H9 (cell line): Measurements from ENCODE around the gene PRLH. TPM values are rescaled to one million over a fixed set of nuclear protein-coding genes. Genes with fewer than 3 reads are reported as not detected.

Source experiments
- DNase-seq: peaks from one replicate; pipeline ENCODE4 v3.0.0-alpha.2; 2017
- H2AFZ ChIP-seq: one replicate; pipeline ENCODE4 v1.6.1; 2013; ENCODE audit warnings: mild to moderate bottlenecking, low read length, control low read depth, moderate library complexity
- H2AK5ac ChIP-seq: 2 replicates; pipeline ENCODE4 v1.6.1; 2013; ENCODE audit warnings: low read length, control low read depth, mixed read lengths; ENCODE audit not compliant: insufficient read length
- H2BK120ac ChIP-seq: one replicate; pipeline ENCODE4 v1.6.1; 2013; ENCODE audit warnings: low read depth, mild to moderate bottlenecking, low read length, control low read depth, inconsistent platforms; ENCODE audit not compliant: poor library complexity, severe bottlenecking
- H2BK12ac ChIP-seq: 2 replicates; pipeline ENCODE4 v1.6.1; 2013; ENCODE audit warnings: low read length, control low read depth, mixed read lengths, low read depth; ENCODE audit not compliant: insufficient read length
- H2BK15ac ChIP-seq: 2 replicates; pipeline ENCODE4 v1.6.1; 2013; ENCODE audit warnings: low read depth, low read length, control low read depth
- H2BK20ac ChIP-seq: one replicate; pipeline ENCODE4 v1.6.1; 2013; ENCODE audit warnings: low read depth, mild to moderate bottlenecking, low read length, control low read depth, inconsistent platforms; ENCODE audit not compliant: poor library complexity, severe bottlenecking
- H2BK5ac ChIP-seq: 2 replicates; pipeline ENCODE4 v1.6.1; 2013; ENCODE audit warnings: low read length, control low read depth, mixed read lengths; ENCODE audit not compliant: insufficient read length
- H3K14ac ChIP-seq: 2 replicates; pipeline ENCODE4 v1.6.1; 2013; ENCODE audit warnings: low read length, control low read depth; ENCODE audit not compliant: insufficient read depth
- H3K18ac ChIP-seq: 2 replicates; pipeline ENCODE4 v1.6.1; 2013; ENCODE audit warnings: low read depth, mild to moderate bottlenecking, mixed read lengths, low read length, control low read depth; ENCODE audit not compliant: insufficient read length
- H3K23ac ChIP-seq: 2 replicates; pipeline ENCODE4 v1.6.1; 2013; ENCODE audit warnings: low read length, control low read depth, mixed read lengths, low read depth; ENCODE audit not compliant: insufficient read length
- H3K23me2 ChIP-seq: 2 replicates; pipeline ENCODE4 v1.6.1; 2013; ENCODE audit warnings: low read depth, mild to moderate bottlenecking, mixed read lengths, low read length, control low read depth; ENCODE audit not compliant: insufficient read length, poor library complexity, severe bottlenecking
- H3K27ac ChIP-seq: 2 replicates; pipeline ENCODE4 v1.5.1; 2013; ENCODE audit warnings: low read length, control low read depth, mixed read lengths, low read depth; ENCODE audit not compliant: insufficient read length
- H3K27me3 ChIP-seq: 2 replicates; pipeline ENCODE4 v1.6.1; 2013; ENCODE audit warnings: low read length, control low read depth, inconsistent platforms; ENCODE audit not compliant: insufficient read depth
- H3K4ac ChIP-seq: 2 replicates; pipeline ENCODE4 v1.6.1; 2013; ENCODE audit warnings: low read depth, mild to moderate bottlenecking, control low read depth, inconsistent platforms, low read length, moderate library complexity
- H3K4me1 ChIP-seq: 2 replicates; pipeline ENCODE4 v1.6.1; 2013; ENCODE audit warnings: low read length, control low read depth, inconsistent platforms; ENCODE audit not compliant: insufficient read depth
- H3K4me2 ChIP-seq: 2 replicates; pipeline ENCODE4 v1.6.1; 2013; ENCODE audit warnings: low read length, control low read depth, mixed read lengths; ENCODE audit not compliant: insufficient read length, insufficient read depth
- H3K56ac ChIP-seq: 2 replicates; pipeline ENCODE4 v1.6.1; 2013; ENCODE audit warnings: low read depth, mild to moderate bottlenecking, mixed read lengths, low read length, control low read depth; ENCODE audit not compliant: insufficient read length
- H3K79me1 ChIP-seq: 2 replicates; pipeline ENCODE4 v1.6.1; 2013; ENCODE audit warnings: low read depth, mild to moderate bottlenecking, moderate library complexity, low read length, control low read depth, inconsistent platforms; ENCODE audit not compliant: insufficient read depth, poor library complexity, severe bottlenecking
- H3K79me2 ChIP-seq: 2 replicates; pipeline ENCODE4 v1.6.1; 2013; ENCODE audit warnings: low read length, control low read depth, inconsistent platforms; ENCODE audit not compliant: insufficient read depth
- H3K9ac ChIP-seq: 2 replicates; pipeline ENCODE4 v1.6.1; 2013; ENCODE audit warnings: low read length, control low read depth, mixed read lengths; ENCODE audit not compliant: insufficient read length; ENCODE audit errors: extremely low read depth
- H3K9me3 ChIP-seq: one replicate; pipeline ENCODE4 v1.6.1; 2013; ENCODE audit warnings: low read depth, low read length, inconsistent platforms; ENCODE audit not compliant: control insufficient read depth
- H3T11ph ChIP-seq: one replicate; pipeline ENCODE4 v1.6.1; 2013; ENCODE audit warnings: mild to moderate bottlenecking, low read length, control low read depth, inconsistent platforms
- H4K20me1 ChIP-seq: one replicate; pipeline ENCODE4 v1.6.1; 2013; ENCODE audit not compliant: control insufficient read depth, insufficient read length, insufficient read depth
- H4K5ac ChIP-seq: 2 replicates; pipeline ENCODE4 v1.6.1; 2013; ENCODE audit warnings: low read depth, mild to moderate bottlenecking, mixed read lengths, low read length, control low read depth; ENCODE audit not compliant: insufficient read length
- H4K8ac ChIP-seq: replicated peaks from 2 replicates; pipeline ENCODE4 v1.6.1; 2013; ENCODE audit warnings: low read length, control low read depth, mixed read lengths, low read depth; ENCODE audit not compliant: insufficient read length
- H4K91ac ChIP-seq: 2 replicates; pipeline ENCODE4 v1.6.1; 2013; ENCODE audit warnings: low read depth, mild to moderate bottlenecking, moderate library complexity, mixed read lengths, low read length, control low read depth; ENCODE audit not compliant: insufficient read length
- H3K27ac Mint-ChIP-seq, 3 experiments: 2 replicates in 2 of 3; 3 replicates in 1 of 3; pipeline ENCODE4 v1.8.0; 2020 to 2021; ENCODE audit warnings: mixed read lengths in 3 of 3, mild to moderate bottlenecking in 1 of 3, moderate library complexity in 1 of 3
- H3K27me3 Mint-ChIP-seq: 2 replicates; pipeline ENCODE4 v1.8.0; 2021; ENCODE audit warnings: low read depth, mild to moderate bottlenecking, moderate library complexity, mixed read lengths
- H3K36me3 Mint-ChIP-seq, 3 experiments: 2 replicates in 2 of 3; 3 replicates in 1 of 3; pipeline ENCODE4 v1.8.0; 2020 to 2021; ENCODE audit warnings: low read depth in 3 of 3, mixed read lengths in 3 of 3; ENCODE audit not compliant: insufficient read depth in 1 of 3
- H3K4me1 Mint-ChIP-seq, 2 experiments: 2 replicates each; pipeline ENCODE4 v1.8.0; 2020; ENCODE audit warnings: mixed read lengths in 2 of 2
- H3K4me3 Mint-ChIP-seq, 2 experiments: 2 replicates in 1 of 2; 3 replicates in 1 of 2; pipeline ENCODE4 v1.8.0; 2020 to 2021; ENCODE audit warnings: mild to moderate bottlenecking in 2 of 2, mixed read lengths in 2 of 2, moderate library complexity in 1 of 2
- H3K9me3 Mint-ChIP-seq, 2 experiments: 2 replicates in 1 of 2; 3 replicates in 1 of 2; pipeline ENCODE4 v1.8.0; 2020; ENCODE audit warnings: mild to moderate bottlenecking in 2 of 2, mixed read lengths in 2 of 2, moderate library complexity in 1 of 2
- WGBS: extraction: QIAGEN DNeasy Blood & Tissue Kit; methylation state at CpG from one replicate; pipeline ENCODE4 v1.1.7; 2013; ENCODE audit warnings: missing lambda C conversion rate, low lambda C conversion rate, mixed read lengths; ENCODE audit not compliant: insufficient read length; ENCODE audit errors: extremely low coverage; 5-methylcytosine and 5-hydroxymethylcytosine counted together
- total RNA-seq: library from RNA; stranded (reverse); gene quantifications from 2 replicates; pipeline ENCODE4 v1.2.1, GENCODE V29; 2021
- TF ChIP-seq, protein P1 (sequence below): fragments of 200-600 bp; sonication (generic); conservative IDR thresholded peaks from 3 replicates; pipeline ENCODE4 v1.8.0; 2021; ENCODE audit warnings: antibody characterized with exemption, mild to moderate bottlenecking

Gene PRLH
- total RNA-seq, 1 experiment from 2014 or later, result not detected

- H2AFZ ChIP-seq, result no peak overlapping the region
- H3K27ac ChIP-seq, result no peak overlapping the region
- H2BK5ac ChIP-seq, result no peak overlapping the region
- no peaks in the 10 kb centered on the region for H3K9me3 ChIP-seq
- peaks cover 19% of the 10 kb centered on the region for H3K27me3 Mint-ChIP-seq
- H2AK5ac ChIP-seq, result no peak overlapping the region
- no peak overlapping the region for H3K4me2 ChIP-seq
- H3K23ac ChIP-seq, result no peak overlapping the region
- H3K79me1 ChIP-seq, result no peaks in the 10 kb centered on the region
- H3K27me3 ChIP-seq, result no peaks in the 10 kb centered on the region
- no peak overlapping the region for H3K9ac ChIP-seq
- H3K56ac ChIP-seq, result no peak overlapping the region
- H3K79me2 ChIP-seq, result no peaks in the 10 kb centered on the region
- WGBS, result no CpG with 5 or more reads among the region's 8 CpGs
- no peak overlapping the region for H3K27ac Mint-ChIP-seq
- no peak for DNase-seq
- no peak overlapping the region for H3K4me3 Mint-ChIP-seq
- H3K4me1 Mint-ChIP-seq, result peaks cover 9 to 16% of the 10 kb centered on the region in 2 experiments
- TF ChIP-seq, protein P1, sequence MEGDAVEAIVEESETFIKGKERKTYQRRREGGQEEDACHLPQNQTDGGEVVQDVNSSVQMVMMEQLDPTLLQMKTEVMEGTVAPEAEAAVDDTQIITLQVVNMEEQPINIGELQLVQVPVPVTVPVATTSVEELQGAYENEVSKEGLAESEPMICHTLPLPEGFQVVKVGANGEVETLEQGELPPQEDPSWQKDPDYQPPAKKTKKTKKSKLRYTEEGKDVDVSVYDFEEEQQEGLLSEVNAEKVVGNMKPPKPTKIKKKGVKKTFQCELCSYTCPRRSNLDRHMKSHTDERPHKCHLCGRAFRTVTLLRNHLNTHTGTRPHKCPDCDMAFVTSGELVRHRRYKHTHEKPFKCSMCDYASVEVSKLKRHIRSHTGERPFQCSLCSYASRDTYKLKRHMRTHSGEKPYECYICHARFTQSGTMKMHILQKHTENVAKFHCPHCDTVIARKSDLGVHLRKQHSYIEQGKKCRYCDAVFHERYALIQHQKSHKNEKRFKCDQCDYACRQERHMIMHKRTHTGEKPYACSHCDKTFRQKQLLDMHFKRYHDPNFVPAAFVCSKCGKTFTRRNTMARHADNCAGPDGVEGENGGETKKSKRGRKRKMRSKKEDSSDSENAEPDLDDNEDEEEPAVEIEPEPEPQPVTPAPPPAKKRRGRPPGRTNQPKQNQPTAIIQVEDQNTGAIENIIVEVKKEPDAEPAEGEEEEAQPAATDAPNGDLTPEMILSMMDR, result no peak
- no peaks in the 10 kb centered on the region; a peak in 1 of 5 replicates for H3K9me3 Mint-ChIP-seq
- no peak overlapping the region for H2BK15ac ChIP-seq
- H3K4ac ChIP-seq, result no peak overlapping the region
- H3K18ac ChIP-seq, result no peak overlapping the region
- H4K20me1 ChIP-seq, result no peaks in the 10 kb centered on the region
- H2BK12ac ChIP-seq, result no peak overlapping the region
- H4K8ac ChIP-seq, result no peak overlapping the region
- no peaks in the 10 kb centered on the region for H3K36me3 Mint-ChIP-seq
- H3T11ph ChIP-seq, result no peak overlapping the region
- H3K14ac ChIP-seq, result no peak overlapping the region
- no peak overlapping the region for H2BK20ac ChIP-seq
- no peaks in the 10 kb centered on the region for H3K4me1 ChIP-seq
- peaks cover 2% of the 10 kb centered on the region for H3K23me2 ChIP-seq
- H2BK120ac ChIP-seq, result no peak overlapping the region
- no peak overlapping the region for H4K91ac ChIP-seq
- no peak overlapping the region for H4K5ac ChIP-seq
Observed at GRCh38 chr2:237535385-237536082, 30.8 kb upstream of the PRLH start.
